GM12878 (cell line): Measurements from ENCODE around the gene AARSD1. TPM values are rescaled to one million over a fixed set of nuclear protein-coding genes. Genes with fewer than 3 reads are reported as not detected.
A peak's percentile ranks its signal among the peaks of the same experiment; 100 is the strongest.

ENCODE experiments used
- BACH1 ChIP-seq: fragments of 450-650 bp; IDR thresholded peaks from 2 replicates; pipeline ENCODE4 v1.6.1; 2017; ENCODE audit warnings: mild to moderate bottlenecking, borderline replicate concordance
- BCL3 ChIP-seq: IDR thresholded peaks from 2 replicates; pipeline ENCODE4 v1.6.1; 2011; ENCODE audit warnings: borderline replicate concordance, low read depth, mild to moderate bottlenecking, moderate library complexity, low read length; ENCODE audit not compliant: insufficient read depth, poor library complexity, severe bottlenecking
- CHD4 ChIP-seq: fragments of 200-600 bp; sonication (generic); IDR thresholded peaks from 2 replicates; pipeline ENCODE4 v1.6.1; 2016; ENCODE audit warnings: mild to moderate bottlenecking
- MTA3 ChIP-seq: IDR thresholded peaks from 2 replicates; pipeline ENCODE4 v1.6.1; 2012; ENCODE audit warnings: low read length, inconsistent platforms, borderline replicate concordance
- NFIC ChIP-seq: IDR thresholded peaks from 2 replicates; pipeline ENCODE4 v1.6.1; 2012; ENCODE audit warnings: low read depth, mild to moderate bottlenecking, inconsistent platforms, low read length, moderate library complexity
- NFYB ChIP-seq: IDR thresholded peaks from 2 replicates; pipeline ENCODE4 v1.6.1; 2011; ENCODE audit warnings: low read depth, mild to moderate bottlenecking, low read length, improper control_type of control experiment, moderate library complexity; ENCODE audit not compliant: insufficient read depth
- NR2C2 ChIP-seq: IDR thresholded peaks from 2 replicates; pipeline ENCODE4 v1.6.1; 2011; ENCODE audit warnings: borderline replicate concordance, low read depth; ENCODE audit not compliant: control insufficient read depth, insufficient read length
- PAX8 ChIP-seq: fragments of 450-650 bp; IDR thresholded peaks from 2 replicates; pipeline ENCODE4 v1.6.1; 2017; ENCODE audit warnings: mild to moderate bottlenecking, moderate library complexity
- SMAD5 ChIP-seq: IDR thresholded peaks from 2 replicates; pipeline ENCODE4 v1.6.1; 2016; ENCODE audit warnings: antibody characterized with exemption, low read depth
- SREBF1 ChIP-seq: IDR thresholded peaks from 2 replicates; pipeline ENCODE4 v1.6.1; 2012; ENCODE audit warnings: mild to moderate bottlenecking, low read length
- STAT1 ChIP-seq: fragments of 450-650 bp; conservative IDR thresholded peaks from 2 replicates; pipeline ENCODE4 v1.6.1; 2014; ENCODE audit warnings: antibody characterized with exemption, mild to moderate bottlenecking
- TCF7 ChIP-seq: IDR thresholded peaks from 2 replicates; pipeline ENCODE4 v1.6.1; 2014; ENCODE audit warnings: antibody characterized with exemption, borderline replicate concordance
- ZBTB4 ChIP-seq: fragments of 450-650 bp; formaldehyde crosslinking; IDR thresholded peaks from 2 replicates; pipeline ENCODE4 v1.4.0; 2022; ENCODE audit warnings: mild to moderate bottlenecking, moderate library complexity
- ZNF217 ChIP-seq: fragments of 450-650 bp; IDR thresholded peaks from 2 replicates; pipeline ENCODE4 v1.6.1; 2017; ENCODE audit warnings: antibody characterized with exemption, mild to moderate bottlenecking
- ZNF592 ChIP-seq: fragments of 450-650 bp; IDR thresholded peaks from 2 replicates; pipeline ENCODE4 v1.6.1; 2017; ENCODE audit warnings: mild to moderate bottlenecking, moderate library complexity
- ZNF622 ChIP-seq: fragments of 450-650 bp; IDR thresholded peaks from 2 replicates; pipeline ENCODE4 v1.6.1; 2017; ENCODE audit warnings: mild to moderate bottlenecking, inconsistent platforms
- ZSCAN29 ChIP-seq: fragments of 450-650 bp; IDR thresholded peaks from 2 replicates; pipeline ENCODE4 v1.6.1; 2017; ENCODE audit warnings: mild to moderate bottlenecking, moderate library complexity
- ZZZ3 ChIP-seq: IDR thresholded peaks from 2 replicates; pipeline ENCODE4 v1.6.1; 2011; ENCODE audit warnings: low read depth; ENCODE audit not compliant: control insufficient read depth, insufficient read length
- polyA plus RNA-seq, 11 experiments: library from polyadenylated mRNA; depleted of rRNA in 4 of 11; unstranded in 6 of 11; stranded (reverse) in 5 of 11; fragments of >200 nt; fragmentation: Nextera tagmentation in 4 of 11; fragmentation: Illumina TruSeq in 1 of 11; extraction: Ambion mirVana in 4 of 11; extraction: Trizol in 1 of 11; gene quantifications; 1 replicate in 1 of 11; 2 replicates in 10 of 11; pipeline versions ENCODE4 v1.2.1 to v1.2.3, GENCODE V29; 2011 to 2016; ENCODE audit warnings: inconsistent platforms in 2 of 11, missing spikeins in 2 of 11, low read depth in 1 of 11
- total RNA-seq, 4 experiments: library from RNA; depleted of rRNA in 3 of 4; stranded (reverse); fragments of >200 nt in 3 of 4; fragmentation: Illumina TruSeq in 1 of 4; extraction: Trizol in 1 of 4; gene quantifications; 2 replicates each; pipeline versions ENCODE4 v1.2.1 to v1.2.3, GENCODE V29; 2013 to 2021
- TF ChIP-seq, protein P1 (sequence below): fragments of 450-650 bp; IDR thresholded peaks from 2 replicates; pipeline ENCODE4 v1.6.1; 2017; ENCODE audit warnings: borderline replicate concordance

Gene AARSD1
- total and polyA plus RNA-seq, 10 of the 15 experiments (the other 5 are each of a cell fraction or from before 2014, with no cell fraction given) = 32.2 to 86.2 (median 52.8) TPM

- peak; percentile 31 for TF ChIP-seq BCL3
- peak; percentile 42; the same call in 1 of the 2 replicates for TF ChIP-seq NFIC
- peak; percentile 89; the same call in 1 of the 2 replicates for TF ChIP-seq SMAD5
- TF ChIP-seq ZSCAN29 = peak; percentile 73; the same call in 1 of the 2 replicates
- peak; percentile 77; the same call in 1 of the 2 replicates for TF ChIP-seq SREBF1
- no peak for TF ChIP-seq ZNF622
- TF ChIP-seq BACH1 = peak; percentile 38; the same call in 1 of the 2 replicates
- TF ChIP-seq ZNF592 = no peak
- TF ChIP-seq MTA3 = peak; percentile 71; the same call in 1 of the 2 replicates
- TF ChIP-seq, protein P1, sequence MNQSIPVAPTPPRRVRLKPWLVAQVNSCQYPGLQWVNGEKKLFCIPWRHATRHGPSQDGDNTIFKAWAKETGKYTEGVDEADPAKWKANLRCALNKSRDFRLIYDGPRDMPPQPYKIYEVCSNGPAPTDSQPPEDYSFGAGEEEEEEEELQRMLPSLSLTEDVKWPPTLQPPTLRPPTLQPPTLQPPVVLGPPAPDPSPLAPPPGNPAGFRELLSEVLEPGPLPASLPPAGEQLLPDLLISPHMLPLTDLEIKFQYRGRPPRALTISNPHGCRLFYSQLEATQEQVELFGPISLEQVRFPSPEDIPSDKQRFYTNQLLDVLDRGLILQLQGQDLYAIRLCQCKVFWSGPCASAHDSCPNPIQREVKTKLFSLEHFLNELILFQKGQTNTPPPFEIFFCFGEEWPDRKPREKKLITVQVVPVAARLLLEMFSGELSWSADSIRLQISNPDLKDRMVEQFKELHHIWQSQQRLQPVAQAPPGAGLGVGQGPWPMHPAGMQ = no peak
- no peak for TF ChIP-seq CHD4
- TF ChIP-seq STAT1 = peak; percentile 96
- peak; percentile 80 for TF ChIP-seq TCF7
- peak; percentile 66 for TF ChIP-seq ZZZ3
- no peak for TF ChIP-seq PAX8
- peak; percentile 67; the same call in 1 of the 2 replicates for TF ChIP-seq NFYB
- TF ChIP-seq NR2C2 = peak; percentile 80
- no peak for TF ChIP-seq ZBTB4 (CRISPR knock-in tag)
- TF ChIP-seq ZNF217 = no peak
Observed at GRCh38 chr17:42997984-42998938, 34.0 kb upstream of the AARSD1 start, which contains the start of gene RPL27 (continued).
